SK-N-SH (cell line): ENCODE results near the gene RFT1. TPM values are rescaled to one million over a fixed set of nuclear protein-coding genes. Genes with fewer than 3 reads are reported as not detected.

Experiments
- CTCF ChIA-PET: fragments of 300-600, 350-600 bp; formaldehyde crosslinking; extraction: SDS; loops from one replicate; lab custom pipeline; 2021; lab: Yijun Ruan, JAX
- POLR2A ChIA-PET: fragments of 350-600 bp; sonication (Branson Sonifier 250); formaldehyde crosslinking; extraction: SDS; loops from one replicate; lab custom pipeline; 2020; ENCODE audit warnings: antibody characterized with exemption, inconsistent platforms; lab: Yijun Ruan, JAX
- DNase-seq: peaks from one replicate; pipeline ENCODE4 v3.0.0; 2012
- H2AFZ ChIP-seq: fragments of 200-600 bp; sonication (generic); 2 replicates; pipeline ENCODE4 v1.8.1; 2016; ENCODE audit warnings: antibody characterized with exemption, mild to moderate bottlenecking, low read depth
- H3F3A ChIP-seq: fragments of 200-600 bp; sonication (generic); replicated peaks from 2 replicates; pipeline ENCODE3; 2016; ENCODE audit warnings: antibody characterized with exemption, mild to moderate bottlenecking; ENCODE audit not compliant: insufficient read depth
- H3K27ac ChIP-seq, 2 experiments: fragments of 200-500 bp in 1 of 2; fragments of 200-600 bp in 1 of 2; sonication (Bioruptor generic) in 1 of 2; sonication (generic), shearing (Covaris generic) in 1 of 2; 2 replicates each; pipeline versions ENCODE4 v1.5.1 to v1.6.1; 2014 to 2016; ENCODE audit warnings: low read depth in 2 of 2, inconsistent platforms in 1 of 2, low read length in 1 of 2, mild to moderate bottlenecking in 1 of 2, mixed read lengths in 1 of 2
- H3K27me3 ChIP-seq: fragments of 200-600 bp; sonication (generic), shearing (Covaris generic); 2 replicates; pipeline ENCODE4 v1.6.1; 2016; ENCODE audit warnings: mixed run types; ENCODE audit not compliant: insufficient read depth
- H3K36me3 ChIP-seq, 2 experiments: fragments of 200-500 bp in 1 of 2; fragments of 200-600 bp in 1 of 2; sonication (Bioruptor generic) in 1 of 2; sonication (generic) in 1 of 2; replicated peaks in 1 of 2; 2 replicates each; pipeline versions ENCODE3 to v1.5.1; 2014 to 2016; ENCODE audit warnings: low read length in 1 of 2, mild to moderate bottlenecking in 1 of 2; ENCODE audit not compliant: insufficient read depth in 2 of 2, control insufficient read depth in 1 of 2
- H3K4me1 ChIP-seq, 2 experiments: fragments of 200-500 bp in 1 of 2; fragments of 200-600 bp in 1 of 2; sonication (Bioruptor generic) in 1 of 2; sonication (generic), shearing (Covaris generic) in 1 of 2; 2 replicates each; pipeline versions ENCODE4 v1.5.1 to v1.6.1; 2014 to 2016; ENCODE audit warnings: low read depth in 1 of 2, low read length in 1 of 2, mixed run types in 1 of 2; ENCODE audit not compliant: insufficient read depth in 2 of 2, control insufficient read depth in 1 of 2
- H3K4me2 ChIP-seq: fragments of 200-600 bp; sonication (generic), shearing (Covaris generic); 2 replicates; pipeline ENCODE4 v1.6.1; 2017; ENCODE audit warnings: mixed run types
- H3K4me3 ChIP-seq, 2 experiments: fragments of 200-500 bp in 1 of 2; fragments of 200-600 bp in 1 of 2; sonication (Bioruptor generic) in 1 of 2; sonication (generic), shearing (Covaris generic) in 1 of 2; 2 replicates each; pipeline versions ENCODE4 v1.5.1 to v1.8.1; 2014 to 2016; ENCODE audit warnings: low read depth in 2 of 2, inconsistent platforms in 1 of 2, low read length in 1 of 2, mild to moderate bottlenecking in 1 of 2, mixed read lengths in 1 of 2, moderate library complexity in 1 of 2
- H3K79me2 ChIP-seq: fragments of 200-600 bp; sonication (generic); 2 replicates; pipeline ENCODE4 v1.8.1; 2017; ENCODE audit warnings: mild to moderate bottlenecking; ENCODE audit not compliant: insufficient read depth
- H3K9ac ChIP-seq: fragments of 200-600 bp; sonication (generic); 2 replicates; pipeline ENCODE4 v1.6.1; 2017; ENCODE audit warnings: mixed run types
- H3K9me2 ChIP-seq: fragments of 200-600 bp; sonication (generic); 2 replicates; pipeline ENCODE4 v1.6.1; 2017; ENCODE audit warnings: mixed run types
- H3K9me3 ChIP-seq: fragments of 200-600 bp; sonication (generic); 2 replicates; pipeline ENCODE4 v1.6.1; 2017; ENCODE audit warnings: mixed run types, mild to moderate bottlenecking, moderate library complexity
- H4K20me1 ChIP-seq: fragments of 200-600 bp; sonication (generic); 2 replicates; pipeline ENCODE4 v1.6.1; 2017; ENCODE audit warnings: mild to moderate bottlenecking, mixed run types; ENCODE audit not compliant: insufficient read depth
- CHD2 ChIP-seq: fragments of 150-350 bp; IDR thresholded peaks from 2 replicates; pipeline ENCODE4 v1.6.1; 2018; ENCODE audit warnings: low read length; ENCODE audit not compliant: partially characterized antibody
- ELF1 ChIP-seq: IDR thresholded peaks from 2 replicates; pipeline ENCODE4 v1.4.0; 2012
- EZH2phosphoT487 ChIP-seq: fragments of 200-600 bp; sonication (generic); IDR thresholded peaks from 2 replicates; pipeline ENCODE4 v1.6.1; 2017; ENCODE audit warnings: low read depth, mixed run types, mild to moderate bottlenecking, antibody characterized with exemption, moderate library complexity, borderline replicate concordance
- GABPA ChIP-seq: IDR thresholded peaks from 2 replicates; pipeline ENCODE4 v1.4.0; 2012; ENCODE audit warnings: low read depth, mild to moderate bottlenecking
- GATA2 ChIP-seq: sonication (generic); formaldehyde crosslinking; IDR thresholded peaks from 2 replicates; pipeline ENCODE4 v1.5.0; 2020; ENCODE audit warnings: mild to moderate bottlenecking, missing genetic modification reagents
- IRF3 ChIP-seq: fragments of 150-350 bp; IDR thresholded peaks from 2 replicates; pipeline ENCODE4 v1.6.1; 2016; ENCODE audit warnings: mild to moderate bottlenecking, low read depth, low read length
- JUND ChIP-seq: IDR thresholded peaks from 2 replicates; pipeline ENCODE4 v1.4.0; 2012
- MAX ChIP-seq: IDR thresholded peaks from 2 replicates; pipeline ENCODE4 v1.4.0; 2012; ENCODE audit warnings: low read depth
- MEF2A ChIP-seq: IDR thresholded peaks from 2 replicates; pipeline ENCODE4 v1.4.0; 2012; ENCODE audit warnings: low read depth, borderline replicate concordance
- NRF1 ChIP-seq: IDR thresholded peaks from 2 replicates; pipeline ENCODE4 v1.6.1; 2012; ENCODE audit warnings: low read depth, mild to moderate bottlenecking, low read length
- RAD21 ChIP-seq: IDR thresholded peaks from 2 replicates; pipeline ENCODE4 v1.6.1; 2012; ENCODE audit warnings: mild to moderate bottlenecking, low read length
- RCOR1 ChIP-seq: fragments of 150-350 bp; IDR thresholded peaks from 2 replicates; pipeline ENCODE4 v1.6.1; 2017; ENCODE audit warnings: antibody characterized with exemption, low read length
- RFX5 ChIP-seq: IDR thresholded peaks from 2 replicates; pipeline ENCODE4 v1.6.1; 2012; ENCODE audit warnings: mild to moderate bottlenecking, improper control_type of control experiment, low read length
- SIN3A ChIP-seq: IDR thresholded peaks from 2 replicates; pipeline ENCODE4 v1.6.1; 2012; ENCODE audit warnings: low read depth, mild to moderate bottlenecking, low read length, moderate library complexity, borderline replicate concordance
- SMC3 ChIP-seq: IDR thresholded peaks from 2 replicates; pipeline ENCODE4 v1.6.1; 2012; ENCODE audit warnings: low read depth, low read length, improper control_type of control experiment
- TCF12 ChIP-seq: IDR thresholded peaks from 2 replicates; pipeline ENCODE4 v1.4.0; 2012
- TEAD4 ChIP-seq: IDR thresholded peaks from 2 replicates; pipeline ENCODE4 v1.4.0; 2012; ENCODE audit warnings: mild to moderate bottlenecking, borderline replicate concordance; ENCODE audit not compliant: insufficient read depth
- USF1 ChIP-seq: IDR thresholded peaks from 2 replicates; pipeline ENCODE4 v1.4.0; 2012; ENCODE audit warnings: low read depth, borderline replicate concordance
- YY1 ChIP-seq: IDR thresholded peaks from 2 replicates; pipeline ENCODE4 v1.4.0; 2012; ENCODE audit warnings: low read depth, mild to moderate bottlenecking
- ZBTB33 ChIP-seq: IDR thresholded peaks from 2 replicates; pipeline ENCODE4 v1.4.0; 2012; ENCODE audit warnings: low read depth, borderline replicate concordance
- WGBS: methylation state at CpG from one replicate; pipeline ENCODE4 v1.1.6; 2017; ENCODE audit warnings: low lambda C conversion rate; 5-methylcytosine and 5-hydroxymethylcytosine counted together
- polyA plus RNA-seq, 3 experiments: library from polyadenylated mRNA; depleted of rRNA; stranded (reverse); fragments of >200 nt; gene quantifications; 2 replicates each; pipeline ENCODE4 v1.2.3, GENCODE V29; 2012

Gene RFT1
- polyA plus RNA-seq, 1 of the 3 experiments (the other 2 are of a cell fraction), result 13.8 TPM

GRCh38 chr3:53169832-53170324 lies 39.6 kb upstream of the RFT1 start:
- no peaks in the 10 kb centered on the region for H3K36me3 ChIP-seq
- H3K4me2 ChIP-seq, result no peak overlapping the region
- H3K9me2 ChIP-seq, result no peaks in the 10 kb centered on the region
- 91% methylated on average over 9 of the region's 9 CpGs for WGBS
- H3K4me1 ChIP-seq, result peaks cover 0 to 61% of the 10 kb centered on the region in 2 experiments; a peak in 1 of 4 replicates
- no peak overlapping the region for H2AFZ ChIP-seq
- H3F3A ChIP-seq, result no peaks in the 10 kb centered on the region
- no peak overlapping the region for H3K4me3 ChIP-seq
- CTCF ChIA-PET, result interaction anchor here (0.8 to 4.6 kb wide), 8 partner anchors 9 to 235 kb away, joined by 3 to 23 read pairs (median 4); partner anchors contain the start of gene PRKCD
- POLR2A ChIA-PET, result interaction anchor here (1.0 kb wide), 1 partner anchor 9 kb away, joined by 3 read pairs; no protein-coding TSS in a partner anchor
- no peak overlapping the region for H3K9ac ChIP-seq
- no peaks in the 10 kb centered on the region for H3K79me2 ChIP-seq
- TF ChIP-seq RAD21, result no peak
- TF ChIP-seq JUND, result no peak
- TF ChIP-seq NRF1, result no peak
- TF ChIP-seq SIN3A, result no peak
- TF ChIP-seq YY1, result no peak
- no peak for TF ChIP-seq RFX5
- no peak for TF ChIP-seq CHD2
- TF ChIP-seq TEAD4, result no peak
- no peak for TF ChIP-seq ELF1
- no peak for TF ChIP-seq TCF12
- TF ChIP-seq IRF3, result no peak
- TF ChIP-seq GATA2 (CRISPR knock-in tag), result no peak
- H4K20me1 ChIP-seq, result 0 out of 2 replicates have a peak, but pooled peaks cover 5% of the 10 kb centered on the region
- no peaks in the 10 kb centered on the region for H3K9me3 ChIP-seq
- no peak for DNase-seq
- no peaks in the 10 kb centered on the region for H3K27me3 ChIP-seq
- peak overlapping the region in 1 of 2 experiments; percentile 82; a peak in 2 of 4 replicates for H3K27ac ChIP-seq

GRCh38 chr3:53169045-53169831 lies 39.0 kb upstream of the RFT1 start:
- 93% methylated on average over 12 of the region's 15 CpGs for WGBS
- Histone ChIP-seq H3K4me3 (no peak overlapping the region), H3K9me3 (no peaks in the 10 kb centered on the region), H3K36me3 (no peaks in the 10 kb centered on the region), H3K9me2 (no peaks in the 10 kb centered on the region), H3K4me2 (no peak overlapping the region), H2AFZ (no peak overlapping the region), H3K4me1 (peaks cover 0 to 61% of the 10 kb centered on the region in 2 experiments; a peak in 1 of 4 replicates), H4K20me1 (0 out of 2 replicates have a peak, but pooled peaks cover 5% of the 10 kb centered on the region), H3K9ac (no peak overlapping the region), H3K79me2 (no peaks in the 10 kb centered on the region), H3K27me3 (no peaks in the 10 kb centered on the region), H3F3A (no peaks in the 10 kb centered on the region), H3K27ac (peak overlapping the region in 1 of 2 experiments; percentile 82; a peak in 2 of 4 replicates)
- DNase-seq, result peak; percentile 79
- TF ChIP-seq RFX5, result no peak
- no peak for TF ChIP-seq CHD2
- no peak for TF ChIP-seq ELF1
- TF ChIP-seq USF1, result no peak
- no peak for TF ChIP-seq EZH2phosphoT487
- TF ChIP-seq MEF2A, result no peak
- TF ChIP-seq RCOR1, result no peak
- no peak for TF ChIP-seq MAX
- no peak for TF ChIP-seq TEAD4
- no peak for TF ChIP-seq ZBTB33
- TF ChIP-seq SMC3, result no peak
- no peak for TF ChIP-seq JUND
- no peak for TF ChIP-seq NRF1
- TF ChIP-seq GABPA, result no peak
- TF ChIP-seq GATA2 (CRISPR knock-in tag), result no peak
- no peak for TF ChIP-seq YY1
- no peak for TF ChIP-seq IRF3
- ChIA-PET CTCF (interaction anchor here (0.7 to 4.6 kb wide), 7 partner anchors 9 to 55 kb away, joined by 3 to 23 read pairs (median 4); partner anchors contain the start of gene PRKCD), POLR2A (interaction anchor here (1.0 kb wide), 1 partner anchor 9 kb away, joined by 3 read pairs; no protein-coding TSS in a partner anchor)
